GM12872 (cell line): ENCODE data around the gene PPP4R4.

Experiments
- CTCF ChIP-seq: IDR thresholded peaks from 3 replicates; pipeline ENCODE4 v1.5.1; 2011; ENCODE audit warnings: low read depth, mild to moderate bottlenecking, low read length, moderate library complexity; ENCODE audit not compliant: insufficient read depth

The PPP4R4 gene

DNA sequence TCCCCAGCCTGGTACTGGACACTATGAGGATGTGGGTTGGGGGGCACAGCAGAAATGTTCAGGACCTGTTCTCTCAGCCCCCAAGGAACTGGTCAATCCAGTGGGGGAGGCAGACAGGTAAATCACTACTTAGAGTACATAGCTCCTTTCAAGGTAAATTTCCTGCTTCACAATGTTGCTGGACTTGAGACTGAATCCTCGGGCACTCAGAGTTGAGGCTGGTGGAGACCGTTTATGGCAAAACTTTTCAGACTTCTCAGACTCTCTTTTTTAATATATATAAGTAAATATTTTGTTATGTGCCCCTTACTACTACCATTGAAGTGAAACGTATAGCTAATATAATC, 119.4 kb downstream of the PPP4R4 start:
- no peak for TF ChIP-seq CTCF

GRCh38 chr14:94295360-94296180, 121.4 kb downstream of the PPP4R4 start:
- no peak for TF ChIP-seq CTCF

- no peak for TF ChIP-seq CTCF
Measured at GRCh38 chr14:94298130-94298529, 124.0 kb downstream of the PPP4R4 start.

GRCh38 chr14:94303111-94303510, 129.0 kb downstream of the PPP4R4 start:
- no peak for TF ChIP-seq CTCF

DNA sequence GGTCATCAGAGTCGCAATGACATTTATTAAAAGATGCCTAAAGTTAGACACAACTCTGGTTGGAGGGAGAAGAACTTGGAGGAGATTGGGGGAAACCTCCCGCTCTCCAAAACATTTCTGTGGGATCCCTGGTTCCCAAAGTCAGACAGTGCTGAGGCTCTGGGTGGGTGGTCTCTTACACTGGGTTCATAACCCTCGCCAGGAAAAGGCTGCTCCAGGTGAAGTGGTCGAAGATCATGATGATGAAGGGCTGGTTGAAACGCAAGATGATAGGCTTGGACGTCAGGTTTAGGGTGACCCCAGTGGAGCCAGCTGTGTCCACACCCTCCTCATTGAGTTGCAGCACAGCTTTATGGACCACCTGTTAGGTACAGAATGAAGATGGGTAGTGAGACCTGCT, 130.1 kb downstream of the PPP4R4 start:
- no peak for TF ChIP-seq CTCF

- no peak for TF ChIP-seq CTCF
Measured at GRCh38 chr14:94305620-94306019, 131.5 kb downstream of the PPP4R4 start.

GRCh38 chr14:94306047-94306978, 132.2 kb downstream of the PPP4R4 start:
- TF ChIP-seq CTCF: no peak
